OCI-LY3 (cell line): ENCODE measurements around the gene NEU4.

Experiments
- CTCF ChIP-seq: fragments of 200-600, 300-600 bp; sonication (generic); IDR thresholded peaks from 2 replicates; pipeline ENCODE4 v1.5.1; 2014; ENCODE audit warnings: antibody characterized with exemption, low read length, low read depth
- EZH2phosphoT487 ChIP-seq: fragments of 200-600 bp; shearing (Covaris generic); IDR thresholded peaks from 2 replicates; pipeline ENCODE4 v1.6.1; 2018; ENCODE audit warnings: antibody characterized with exemption, mixed run types, low read depth

DNA sequence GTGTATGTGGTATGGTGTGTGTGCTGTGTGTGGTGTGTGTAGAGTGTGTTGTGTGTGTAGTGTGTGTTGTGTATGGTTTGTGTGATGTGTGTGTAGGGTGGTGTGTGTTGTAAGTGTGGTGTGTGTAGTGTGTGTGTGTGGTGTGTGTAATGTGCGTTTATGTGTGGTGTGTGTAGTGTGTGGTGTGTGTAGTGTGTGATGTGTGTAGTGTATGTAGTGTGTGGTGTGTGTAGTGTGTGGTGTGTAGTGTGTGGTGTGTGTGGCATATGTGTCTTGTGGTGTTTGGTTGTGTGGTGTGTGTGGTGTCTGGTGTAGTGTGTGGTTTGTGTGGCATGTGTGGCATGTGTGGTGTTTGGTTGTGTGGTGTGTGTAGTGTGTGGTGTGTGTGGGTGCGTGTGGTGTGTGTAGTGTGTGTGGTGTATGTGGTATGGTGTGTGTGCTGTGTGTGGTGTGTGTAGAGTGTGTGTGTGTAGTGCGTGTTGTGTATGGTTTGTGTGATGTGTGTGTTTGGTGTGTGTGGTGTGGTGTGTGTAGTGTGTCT is 56.5 kb downstream of the NEU4 start:
- no peak for TF ChIP-seq CTCF
- TF ChIP-seq EZH2phosphoT487, result no peak
